Uterus (tissue), 4 donors: ENCODE data around the gene FAIM2. TPM values are rescaled to one million over a fixed set of nuclear protein-coding genes. Genes with fewer than 3 reads are reported as not detected.

Experiments used
- DNase-seq, 2 donors: peaks; one replicate each; pipeline ENCODE4 v3.0.0-alpha.2; 2019 to 2020
- H3K27ac ChIP-seq, 2 donors: fragments of 200-600 bp; sonication (generic); 1 replicate in 1 of 2; 2 replicates in 1 of 2; pipeline ENCODE4 v1.5.1; 2016 to 2018
- H3K27me3 ChIP-seq, 2 donors: fragments of 200-600 bp; sonication (generic); one replicate each; pipeline ENCODE4 v1.5.1; 2018 to 2019; ENCODE audit warnings: control low read depth in 1 of 2
- H3K36me3 ChIP-seq, 2 donors: fragments of 200-600 bp; sonication (generic); one replicate each; pipeline ENCODE4 v1.5.1; 2019; ENCODE audit warnings: control low read depth in 1 of 2
- H3K4me1 ChIP-seq, 2 donors: fragments of 200-600 bp; sonication (generic); one replicate each; pipeline ENCODE4 v1.5.1; 2018 to 2019; ENCODE audit warnings: control low read depth in 1 of 2
- H3K4me3 ChIP-seq, 2 donors: fragments of 200-600 bp; sonication (generic); 1 replicate in 1 of 2; 2 replicates in 1 of 2; pipeline ENCODE4 v1.5.1; 2018 to 2019; ENCODE audit warnings: mild to moderate bottlenecking in 1 of 2
- H3K9me3 ChIP-seq, 2 donors: fragments of 200-600 bp; sonication (generic); one replicate each; pipeline ENCODE4 v1.5.1; 2019; ENCODE audit warnings: control low read depth in 1 of 2
- CTCF ChIP-seq, 4 experiments: fragments of 200-600 bp in 2 of 4; fragments of 450-650 bp in 2 of 4; sonication (generic) in 2 of 4; IDR thresholded peaks; one replicate each; pipeline ENCODE4 v1.5.1; 2016 to 2019; ENCODE audit warnings: antibody characterized with exemption in 4 of 4, mild to moderate bottlenecking in 2 of 4, moderate library complexity in 1 of 4
- POLR2A ChIP-seq, 2 donors: fragments of 450-650 bp; IDR thresholded peaks; one replicate each; pipeline ENCODE4 v1.6.1; 2016; ENCODE audit warnings: antibody characterized with exemption in 2 of 2, mild to moderate bottlenecking in 1 of 2, moderate library complexity in 1 of 2
- intact Hi-C: fragments of 100-400 bp; cut with DNase I; formaldehyde crosslinking; loops from one replicate; pipeline ENCODE4 v1.15.1; 2023; ENCODE audit warnings: low total_unique reads
- total RNA-seq, 4 donors: library from RNA; depleted of rRNA in 3 of 4; stranded (reverse); fragments of >200 nt in 3 of 4; gene quantifications; one replicate each; pipeline versions ENCODE4 v1.1.0 to v1.2.4, GENCODE V29; 2014 to 2023
- donor health status: DM: yes; HTN: yes; CAD: no.

The FAIM2 gene
- total RNA-seq, 4 donors from 2014 or later: 1.0 to 11.9 (median 5.5) TPM

- intact Hi-C loops: no loop called here
- peak; percentile 89 to 92 for DNase-seq
- Histone ChIP-seq H3K36me3 (no peaks in the 10 kb centered on the region), H3K27me3 (no peaks in the 10 kb centered on the region), H3K27ac (peak within 1 kb of the TSS; percentile 85 to 88), H3K9me3 (no peaks in the 10 kb centered on the region), H3K4me3 (peak within 1 kb of the TSS; percentile 54 to 60), H3K4me1 (peaks cover 0 to 3% of the 10 kb centered on the region in 2 donors)
- no peak for TF ChIP-seq CTCF (IDR thresholded peaks at IDR 0.05)
- peak; percentile 52 to 75 for TF ChIP-seq POLR2A (IDR thresholded peaks at IDR 0.05)
These were observed 61.0 kb downstream of the FAIM2 start, which contains the start of gene BCDIN3D for GRCh38 chr12:49842519-49843352. TSS of gene BCDIN3D (minus strand) at chr12:49843106. CDS start at chr12:49843087, 19 bp downstream.

DNA sequence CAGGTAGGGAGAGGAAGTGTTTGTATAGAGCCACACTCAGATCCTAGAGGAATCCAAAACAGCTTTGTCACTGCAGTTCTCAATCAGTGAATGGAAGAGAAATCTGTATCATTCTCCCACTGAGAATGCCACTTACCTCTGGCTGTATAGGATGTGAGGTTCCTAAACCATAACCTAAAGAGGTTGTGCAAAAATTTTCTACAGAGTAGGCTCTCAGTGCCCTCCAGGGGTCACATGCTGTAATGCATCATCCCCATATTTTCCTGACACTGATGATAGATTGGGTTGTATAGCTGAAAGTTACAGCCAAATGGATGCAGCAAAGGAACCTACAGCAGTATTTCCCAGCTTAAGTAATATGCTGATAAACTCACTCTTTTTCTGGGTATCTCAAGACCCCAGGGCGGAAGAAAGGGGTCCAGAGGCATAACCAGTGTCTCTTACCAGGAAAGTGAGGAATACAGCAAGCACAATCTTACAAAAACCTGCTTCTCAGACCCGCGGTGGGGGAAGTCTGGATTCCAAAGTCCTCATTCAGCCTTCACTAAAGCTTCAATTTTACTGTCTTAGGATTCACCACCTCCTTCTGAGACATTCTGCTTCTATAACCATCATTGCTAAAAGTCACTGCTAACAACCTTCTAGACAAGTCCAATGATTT, 64.6 kb downstream of the FAIM2 start:
- no peaks in the 10 kb centered on the region for H3K27me3 ChIP-seq
- H3K4me3 ChIP-seq: no peak overlapping the region
- no peaks in the 10 kb centered on the region for H3K36me3 ChIP-seq
- H3K4me1 ChIP-seq: peaks cover 0 to 3% of the 10 kb centered on the region in 2 donors
- H3K27ac ChIP-seq: no peak overlapping the region
- intact Hi-C loops: no loop called here
- TF ChIP-seq CTCF (IDR thresholded peaks at IDR 0.05) (peak in 3 of 4 experiments; percentile 17 to 59 (median 30)), POLR2A (IDR thresholded peaks at IDR 0.05) (no peak)
- H3K9me3 ChIP-seq: no peaks in the 10 kb centered on the region
- DNase-seq: no peak

- no peak for DNase-seq
- TF ChIP-seq CTCF (IDR thresholded peaks at IDR 0.05): no peak
- TF ChIP-seq POLR2A (IDR thresholded peaks at IDR 0.05): no peak
- intact Hi-C loops: no loop called here
- Histone ChIP-seq H3K36me3 (no peaks in the 10 kb centered on the region), H3K9me3 (no peaks in the 10 kb centered on the region), H3K4me3 (no peak overlapping the region), H3K27me3 (no peaks in the 10 kb centered on the region), H3K27ac (no peak overlapping the region), H3K4me1 (peaks cover 0 to 4% of the 10 kb centered on the region in 2 donors)
These were observed 70.8 kb downstream of the FAIM2 start for GRCh38 chr12:49832836-49833421.

DNA sequence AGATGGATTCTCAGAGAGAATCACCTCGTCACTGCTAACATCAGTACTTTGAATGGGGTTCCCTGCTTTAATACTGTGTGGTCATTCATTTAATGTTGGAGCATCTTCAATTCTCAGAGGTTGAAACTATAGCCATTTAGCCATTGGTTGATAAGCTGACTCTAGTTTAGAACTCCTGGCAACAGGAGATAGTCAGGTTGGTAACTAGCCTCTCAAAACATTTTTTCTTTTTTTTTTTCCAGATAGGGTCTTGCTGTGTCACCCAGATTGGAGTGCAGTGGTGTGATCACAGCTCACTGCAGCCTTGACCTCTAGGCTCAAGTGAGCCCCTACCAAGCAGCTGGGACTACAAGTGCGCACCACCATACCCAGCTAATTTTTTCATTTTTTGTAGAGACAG, 72.0 kb downstream of the FAIM2 start:
- no peak for TF ChIP-seq POLR2A (IDR thresholded peaks at IDR 0.05)
- TF ChIP-seq CTCF (IDR thresholded peaks at IDR 0.05): no peak
- intact Hi-C loops: no loop called here
- no peaks in the 10 kb centered on the region for H3K36me3 ChIP-seq
- H3K4me1 ChIP-seq: peaks cover 0 to 4% of the 10 kb centered on the region in 2 donors
- H3K4me3 ChIP-seq: no peak overlapping the region
- DNase-seq: no peak
- no peaks in the 10 kb centered on the region for H3K27me3 ChIP-seq
- no peak overlapping the region for H3K27ac ChIP-seq
- no peaks in the 10 kb centered on the region for H3K9me3 ChIP-seq
